Vagina (tissue), 2 donors: ENCODE data around the gene DAB2IP.

ENCODE experiments used
- CTCF ChIP-seq, 3 experiments: fragments of 450-650 bp in 2 of 3; fragments of 200-600 bp in 1 of 3; sonication (generic) in 1 of 3; IDR thresholded peaks; one replicate each; pipeline ENCODE4 v1.5.1; 2017 to 2019; ENCODE audit warnings: antibody characterized with exemption in 3 of 3, mild to moderate bottlenecking in 2 of 3, moderate library complexity in 2 of 3
- POLR2AphosphoS5 ChIP-seq, 2 donors: sonication (generic); formaldehyde crosslinking; IDR thresholded peaks; one replicate each; pipeline ENCODE4 v1.9.0; 2017; ENCODE audit warnings: antibody characterized with exemption in 2 of 2, mild to moderate bottlenecking in 2 of 2, low read depth in 1 of 2; ENCODE audit not compliant: insufficient read depth in 1 of 2

DNA sequence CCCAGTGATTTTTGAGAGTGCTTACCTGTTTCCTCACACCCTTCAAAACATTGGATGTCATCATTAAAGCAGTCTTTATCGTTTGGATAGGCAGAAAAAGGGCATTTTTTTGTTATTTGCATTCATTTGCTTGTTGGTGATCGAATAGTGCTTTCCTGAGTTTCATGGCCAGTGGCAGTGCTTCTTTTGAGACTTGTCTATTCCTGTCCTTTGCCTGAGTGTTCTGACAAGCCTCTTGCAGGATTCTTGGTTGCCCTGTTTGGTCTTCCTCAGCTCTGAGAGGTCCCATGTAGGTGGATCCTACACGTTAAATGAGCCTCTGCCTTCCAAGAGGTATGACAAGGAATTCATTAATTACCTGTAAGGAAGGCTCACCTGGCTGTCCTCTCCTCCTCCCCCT lies 52.8 kb downstream of the DAB2IP start:
- TF ChIP-seq POLR2AphosphoS5 (IDR thresholded peaks at IDR 0.05; ENCODE audit: insufficient read depth in 1 of 2, low read depth in 1 of 2) (no peak), CTCF (IDR thresholded peaks at IDR 0.05) (no peak)
